GM12873 (cell line): Measurements from ENCODE around the gene TEX264.

ENCODE experiments used
- TF ChIP-seq, protein P1 (sequence below): IDR thresholded peaks from 2 replicates; pipeline ENCODE4 v1.5.1; 2012; ENCODE audit warnings: low read depth, mild to moderate bottlenecking, moderate library complexity, low read length, control low read depth; ENCODE audit not compliant: insufficient read depth; ENCODE audit errors: missing control alignments

TEX264 gene

DNA sequence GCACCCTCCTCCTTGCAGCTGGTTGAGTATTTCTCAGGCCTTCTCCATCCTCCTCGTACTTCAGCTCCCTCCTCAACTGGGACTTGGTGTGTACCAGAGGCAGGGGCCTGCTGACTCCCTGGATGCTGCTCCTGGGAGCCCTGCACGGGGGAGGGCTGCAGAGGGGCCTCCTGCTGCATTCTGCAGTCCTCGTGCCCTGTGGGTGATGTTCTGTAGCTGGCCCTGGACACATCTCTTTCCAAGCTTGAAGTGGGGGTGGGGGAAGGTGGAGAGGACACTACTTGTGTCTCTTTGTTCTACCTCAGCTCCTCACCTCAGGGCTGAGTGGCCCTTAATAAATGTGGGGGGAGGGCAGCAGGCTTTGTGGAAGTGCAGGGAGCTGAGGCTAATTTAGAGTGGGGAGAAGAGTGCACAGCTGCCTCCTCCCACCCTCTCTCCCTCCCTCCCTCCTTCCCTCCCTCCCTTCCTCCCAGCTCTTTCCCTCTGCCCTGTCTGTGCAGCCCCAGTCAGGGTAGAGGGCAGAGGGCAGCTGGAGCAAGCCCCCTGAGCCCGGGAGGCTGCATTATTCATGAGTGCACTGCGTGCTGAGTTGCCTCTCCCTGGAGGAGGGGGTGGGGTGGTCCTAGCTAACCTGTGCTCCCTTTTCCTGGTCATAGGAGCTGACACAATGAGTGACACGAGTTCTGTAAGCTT is 32.2 kb downstream of the TEX264 start:
- TF ChIP-seq, protein P1, sequence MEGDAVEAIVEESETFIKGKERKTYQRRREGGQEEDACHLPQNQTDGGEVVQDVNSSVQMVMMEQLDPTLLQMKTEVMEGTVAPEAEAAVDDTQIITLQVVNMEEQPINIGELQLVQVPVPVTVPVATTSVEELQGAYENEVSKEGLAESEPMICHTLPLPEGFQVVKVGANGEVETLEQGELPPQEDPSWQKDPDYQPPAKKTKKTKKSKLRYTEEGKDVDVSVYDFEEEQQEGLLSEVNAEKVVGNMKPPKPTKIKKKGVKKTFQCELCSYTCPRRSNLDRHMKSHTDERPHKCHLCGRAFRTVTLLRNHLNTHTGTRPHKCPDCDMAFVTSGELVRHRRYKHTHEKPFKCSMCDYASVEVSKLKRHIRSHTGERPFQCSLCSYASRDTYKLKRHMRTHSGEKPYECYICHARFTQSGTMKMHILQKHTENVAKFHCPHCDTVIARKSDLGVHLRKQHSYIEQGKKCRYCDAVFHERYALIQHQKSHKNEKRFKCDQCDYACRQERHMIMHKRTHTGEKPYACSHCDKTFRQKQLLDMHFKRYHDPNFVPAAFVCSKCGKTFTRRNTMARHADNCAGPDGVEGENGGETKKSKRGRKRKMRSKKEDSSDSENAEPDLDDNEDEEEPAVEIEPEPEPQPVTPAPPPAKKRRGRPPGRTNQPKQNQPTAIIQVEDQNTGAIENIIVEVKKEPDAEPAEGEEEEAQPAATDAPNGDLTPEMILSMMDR, result no peak

DNA sequence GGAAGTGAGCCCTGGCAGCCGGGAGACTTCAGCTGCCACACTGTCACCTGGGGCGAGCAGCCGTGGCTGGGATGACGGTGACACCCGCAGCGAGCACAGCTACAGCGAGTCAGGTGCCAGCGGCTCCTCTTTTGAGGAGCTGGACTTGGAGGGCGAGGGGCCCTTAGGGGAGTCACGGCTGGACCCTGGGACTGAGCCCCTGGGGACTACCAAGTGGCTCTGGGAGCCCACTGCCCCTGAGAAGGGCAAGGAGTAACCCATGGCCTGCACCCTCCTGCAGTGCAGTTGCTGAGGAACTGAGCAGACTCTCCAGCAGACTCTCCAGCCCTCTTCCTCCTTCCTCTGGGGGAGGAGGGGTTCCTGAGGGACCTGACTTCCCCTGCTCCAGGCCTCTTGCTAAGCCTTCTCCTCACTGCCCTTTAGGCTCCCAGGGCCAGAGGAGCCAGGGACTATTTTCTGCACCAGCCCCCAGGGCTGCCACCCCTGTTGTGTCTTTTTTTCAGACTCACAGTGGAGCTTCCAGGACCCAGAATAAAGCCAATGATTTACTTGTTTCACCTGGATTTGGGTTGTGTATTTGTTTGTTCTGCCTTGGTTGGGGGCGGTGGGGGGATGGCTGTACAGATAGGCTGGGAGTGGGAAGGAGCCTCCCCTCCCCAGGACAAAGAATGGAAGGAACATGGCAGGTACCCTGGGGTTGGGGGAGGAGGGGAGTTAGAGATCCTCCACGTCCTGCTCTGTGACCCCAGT is 32.9 kb downstream of the TEX264 start:
- TF ChIP-seq, protein P1, result no peak

DNA sequence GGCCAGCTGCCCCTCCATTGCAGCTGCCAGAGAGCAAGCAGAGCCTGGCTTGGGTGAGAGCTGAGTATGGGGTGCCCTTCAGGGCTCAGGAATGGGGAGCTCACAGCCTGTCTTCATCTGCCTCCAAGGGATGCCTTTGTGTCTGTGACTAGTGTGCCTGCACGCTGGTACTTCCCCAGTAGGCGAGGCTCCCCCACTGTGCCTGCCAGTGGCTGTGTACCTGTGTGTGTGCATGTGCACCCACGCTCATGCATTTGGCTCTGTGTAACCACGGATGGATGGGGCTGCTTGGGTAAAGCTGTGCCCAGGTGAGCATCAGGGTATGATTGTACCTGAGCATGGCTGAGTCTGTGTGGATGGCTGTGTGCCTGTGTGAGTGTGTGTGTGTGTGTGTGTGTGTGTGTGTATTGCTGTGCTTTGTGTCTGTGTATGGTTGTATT is 33.5 kb downstream of the TEX264 start:
- TF ChIP-seq, protein P1, result no peak

DNA sequence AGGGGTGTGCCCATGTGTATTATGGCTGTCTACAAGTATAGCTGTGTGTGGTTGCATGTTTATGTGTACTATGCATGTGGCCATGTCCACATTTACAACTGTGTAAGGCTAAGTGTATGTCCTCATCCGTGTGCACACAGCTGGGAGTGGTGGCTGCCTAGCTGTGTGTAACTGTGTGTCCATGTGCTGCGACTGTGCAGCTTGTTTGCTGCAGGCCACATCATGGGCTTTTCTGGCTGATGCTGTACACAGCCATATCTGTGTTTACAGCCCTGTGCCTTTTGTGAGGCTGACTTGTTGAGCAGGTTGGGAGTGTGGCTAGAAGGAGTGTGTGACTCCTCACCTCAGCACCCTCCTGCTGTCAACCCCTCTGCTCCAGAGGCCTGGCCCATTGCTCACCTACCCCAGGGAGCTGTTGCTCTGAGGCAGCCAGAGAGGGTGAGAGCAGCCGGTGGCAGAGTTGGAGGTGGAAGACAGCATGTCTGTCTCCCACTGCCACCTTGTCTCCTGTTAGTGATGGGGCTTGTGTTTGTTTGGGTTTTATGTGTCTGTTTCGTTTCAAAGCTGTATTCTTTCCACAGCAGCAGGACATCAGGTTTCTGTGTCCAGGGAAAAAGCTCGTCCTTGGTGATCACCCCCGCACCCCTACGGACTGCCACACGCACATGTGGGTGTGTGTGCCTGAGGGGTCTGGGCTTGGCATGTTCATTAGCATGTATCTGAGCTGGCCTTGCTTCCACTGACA is 34.4 kb downstream of the TEX264 start:
- TF ChIP-seq, protein P1, result no peak

DNA sequence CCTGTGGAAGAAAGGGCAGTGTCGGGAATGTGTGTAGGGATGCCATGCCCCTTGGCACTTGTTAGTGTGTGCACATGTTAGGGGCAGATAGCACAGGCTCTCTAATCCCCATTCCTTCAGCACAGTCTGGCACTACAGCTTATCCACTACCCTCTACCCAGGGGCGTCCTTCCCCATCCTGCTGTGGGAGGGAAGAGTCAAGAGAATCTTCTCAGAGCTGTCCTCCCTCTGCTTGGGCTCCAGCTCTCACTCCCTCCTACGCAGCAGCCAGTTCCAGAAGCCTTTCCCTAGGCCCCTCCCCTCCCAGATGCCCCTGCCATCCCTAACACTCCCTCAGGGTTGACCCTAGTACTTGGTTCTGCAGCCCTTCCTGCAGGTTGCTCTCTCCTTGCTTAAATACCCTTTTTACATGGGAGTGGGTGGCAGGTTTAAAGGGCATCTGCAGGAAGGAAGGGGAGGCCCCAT is 35.0 kb downstream of the TEX264 start:
- TF ChIP-seq, protein P1, result no peak

DNA sequence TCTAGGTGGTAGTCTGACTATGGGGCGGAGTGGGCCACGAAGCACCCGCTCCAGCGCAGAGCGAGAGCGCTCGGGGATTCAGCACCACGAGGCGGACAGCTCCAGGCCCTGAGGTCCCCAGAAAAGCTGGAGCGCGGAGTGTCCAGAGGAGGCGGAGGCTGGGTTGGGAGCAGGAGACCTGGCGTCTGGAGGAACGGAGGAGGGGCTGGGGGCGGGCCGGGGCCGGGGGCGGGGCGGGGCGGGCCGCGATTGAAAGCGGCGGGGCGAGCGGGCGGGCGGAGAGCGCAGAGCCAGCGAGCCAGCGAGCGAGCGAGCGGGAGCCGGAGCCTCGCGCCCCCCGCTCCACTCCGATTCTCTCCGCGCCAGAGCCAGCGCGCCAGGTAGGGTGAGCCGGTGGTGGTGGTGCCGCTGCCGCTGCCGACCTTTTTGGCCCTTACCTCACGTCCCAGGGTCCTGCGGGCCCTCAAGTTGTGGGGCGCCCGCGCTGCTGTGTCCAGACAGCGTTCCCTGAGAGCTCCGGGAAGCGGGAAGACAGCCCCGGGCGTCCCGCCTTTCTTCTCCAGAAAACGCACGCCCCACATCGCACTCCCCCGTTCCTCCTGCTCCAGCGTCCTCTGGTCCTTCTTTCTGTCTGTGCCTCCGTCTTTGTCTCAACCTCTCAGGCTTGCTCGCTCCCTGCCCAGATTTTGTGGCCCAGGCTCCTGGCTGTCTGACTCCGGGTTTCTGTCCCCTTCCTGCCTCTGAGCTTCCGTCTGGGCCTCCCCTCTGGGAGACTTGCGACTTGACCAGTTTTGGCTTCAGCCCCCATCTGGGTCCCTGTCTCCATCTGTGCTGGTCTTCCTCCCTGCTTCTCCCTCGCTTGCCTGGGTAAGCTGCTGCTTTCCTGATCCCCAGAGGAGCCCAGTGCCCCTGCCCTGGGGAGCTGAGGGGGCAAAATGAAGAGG is 36.0 kb downstream of the TEX264 start, which contains the start of gene GRM2:
Gene GRM2 (plus strand): TSS at position 281 of the 944 bp plus-strand sequence. CDS start 1,916 bp downstream, outside the sequence.
- TF ChIP-seq, protein P1, result no peak
